GF-D8 (cell line): ENCODE results near the gene TCF20.

Experiments used
- DNase-seq: peaks from one replicate; lab custom pipeline; 2025; lab: John Stamatoyannopoulos, UW

TCF20 gene

DNA sequence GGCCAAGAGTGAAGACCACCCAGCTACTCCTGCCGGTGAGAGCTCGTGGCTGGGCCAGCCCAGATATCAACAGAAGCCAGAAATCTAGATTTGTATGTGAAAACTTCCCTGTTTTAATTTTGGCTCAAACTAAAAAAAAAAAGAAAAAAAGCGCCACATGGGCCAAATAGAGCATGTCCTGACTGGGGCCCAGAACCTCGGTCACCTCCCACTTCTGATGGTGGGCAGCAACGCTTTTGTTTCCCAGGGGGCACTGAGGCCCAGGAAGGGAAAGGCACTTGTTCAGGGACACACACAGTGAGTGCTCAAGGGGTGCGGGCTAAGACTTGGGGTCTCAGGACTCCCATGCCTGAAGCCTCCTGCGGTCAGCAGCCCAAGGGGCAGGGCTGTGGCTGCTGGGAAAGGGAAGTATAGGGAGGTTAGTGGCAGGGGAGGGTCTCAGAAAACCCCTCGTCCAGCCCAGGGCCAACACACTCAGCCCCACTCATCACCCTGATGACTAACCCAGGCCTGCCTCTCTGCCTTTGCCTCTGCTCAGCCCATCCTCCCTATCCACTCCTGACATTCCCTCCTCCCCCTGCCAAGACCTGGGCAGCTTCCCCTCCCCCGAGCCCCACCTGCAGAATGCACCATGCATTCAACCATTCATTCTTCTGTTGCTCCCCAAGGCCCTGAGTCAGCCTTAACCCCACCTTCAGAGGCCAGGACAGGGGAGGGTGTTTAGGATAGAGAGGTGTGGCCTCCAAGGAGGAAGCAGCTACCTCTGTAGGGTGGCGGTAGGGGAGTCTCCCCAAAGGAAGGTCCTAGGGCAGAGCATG is 30.0 kb upstream of the TCF20 start:
- DNase-seq, result peak; percentile 25

DNA sequence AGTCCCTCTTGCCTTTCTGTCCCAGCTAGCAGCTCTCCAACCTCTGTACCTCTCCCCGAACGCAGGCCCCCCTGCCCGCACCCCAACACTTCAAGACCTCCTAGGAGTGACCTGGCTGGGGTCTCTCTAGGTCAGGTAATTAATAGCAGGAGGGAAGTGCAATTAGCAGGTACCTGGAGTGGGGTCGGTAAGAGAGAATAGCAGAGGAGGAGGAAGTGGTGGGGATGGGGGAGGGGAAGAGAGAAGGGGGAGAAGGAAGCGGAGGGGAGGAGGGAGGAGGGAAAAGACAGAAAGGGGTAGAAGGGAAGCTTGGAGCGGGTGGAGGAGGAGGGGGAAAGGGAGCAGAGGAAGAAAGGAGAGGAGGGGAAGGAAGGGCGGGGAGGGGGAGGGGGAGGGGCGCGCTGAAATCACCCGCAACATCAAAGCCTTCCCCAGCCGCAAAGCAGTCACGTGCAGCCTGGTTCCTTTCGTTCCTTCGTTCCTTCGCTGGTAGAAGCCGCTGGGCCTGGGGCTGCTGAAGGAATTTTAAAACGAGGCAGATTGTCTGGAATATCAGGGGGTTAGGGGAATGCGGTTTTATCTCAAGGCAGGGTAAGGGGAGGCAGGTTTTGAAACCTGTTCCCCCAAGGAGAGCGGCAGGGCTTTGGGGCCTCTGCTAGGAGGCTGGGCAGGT is 29.3 kb upstream of the TCF20 start:
- peak; percentile 75 for DNase-seq

DNA sequence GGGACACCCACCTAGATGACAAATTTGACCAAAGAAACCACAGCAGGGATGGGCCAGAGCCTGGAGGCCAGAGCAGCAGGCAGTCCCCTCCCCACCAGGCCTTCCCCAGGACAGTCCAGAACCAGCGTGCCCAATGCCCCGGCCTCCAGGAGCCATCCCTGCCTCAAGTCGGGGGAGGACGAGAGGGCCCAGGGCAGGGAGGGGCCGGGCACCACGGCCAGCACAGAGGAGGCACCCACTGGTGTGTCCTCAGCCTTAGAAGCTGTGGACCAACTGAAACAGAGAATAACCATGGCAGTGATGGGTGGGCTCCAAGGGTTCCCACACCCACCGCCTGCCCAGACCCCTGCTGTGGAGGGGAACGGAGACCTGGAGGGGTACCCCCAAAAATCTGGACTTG is 28.3 kb upstream of the TCF20 start:
- DNase-seq, result no peak

DNA sequence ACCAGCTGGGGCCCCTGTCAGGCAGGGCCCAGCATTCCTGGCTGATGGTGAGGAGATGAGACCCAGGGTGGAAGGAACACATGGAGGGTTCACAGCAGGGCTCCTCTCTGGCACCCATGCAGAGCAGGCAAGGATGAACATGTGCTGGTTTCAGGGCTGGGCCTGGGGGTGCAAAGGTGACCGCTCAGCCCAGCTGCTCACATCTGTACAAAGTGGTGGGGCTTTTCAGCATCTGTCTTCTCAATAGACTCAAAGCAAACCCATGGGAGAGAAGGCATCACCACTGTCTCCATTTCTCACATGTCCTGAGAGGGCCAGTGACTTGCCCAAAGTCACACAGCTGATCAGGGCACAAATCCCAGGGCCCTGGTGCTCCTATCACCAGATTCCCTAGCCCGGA is 27.3 kb upstream of the TCF20 start:
- DNase-seq, result no peak

DNA sequence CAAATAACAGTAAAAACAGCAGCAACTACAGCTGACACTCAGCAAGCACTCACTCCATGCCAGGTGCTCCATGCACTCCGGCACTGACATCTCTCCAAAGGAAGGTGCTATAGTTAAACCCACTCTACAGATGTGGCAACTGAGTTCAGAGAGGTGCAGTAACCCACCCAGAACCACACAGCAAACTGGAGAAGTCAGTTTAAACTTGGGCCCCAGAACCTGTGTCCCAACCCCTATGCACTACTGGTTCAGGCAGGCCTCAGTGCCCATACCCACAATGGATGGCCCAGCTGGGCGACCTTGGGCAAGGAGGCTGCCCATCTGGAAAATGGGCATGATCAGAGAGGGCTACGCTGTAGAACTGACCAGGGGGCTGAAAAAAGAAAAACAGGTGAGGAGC is 26.4 kb upstream of the TCF20 start:
- DNase-seq, result no peak

DNA sequence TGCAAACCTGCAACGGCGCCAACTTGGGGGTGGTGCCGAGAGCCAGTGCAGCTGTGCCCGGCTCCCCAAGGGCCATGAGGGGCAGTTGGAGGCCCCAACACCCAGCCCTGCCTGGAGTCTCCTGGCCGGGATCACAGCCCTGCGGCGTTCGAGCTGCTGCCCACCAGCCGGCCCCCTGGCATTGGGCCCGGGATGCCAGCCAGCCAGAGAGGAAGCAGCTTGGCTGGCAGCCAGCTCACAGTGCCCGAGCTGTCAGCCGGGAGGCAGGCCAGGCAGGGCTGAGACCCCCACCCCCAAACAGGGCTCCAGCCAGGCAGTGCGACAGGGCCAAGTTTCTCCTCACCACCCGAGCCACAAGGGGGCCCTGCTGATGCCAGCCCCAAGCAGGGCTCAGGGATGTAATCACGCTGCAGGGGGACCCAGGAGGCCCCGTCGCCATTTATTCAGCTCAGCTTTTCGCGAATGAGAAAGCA is 26.0 kb upstream of the TCF20 start:
- no peak for DNase-seq

DNA sequence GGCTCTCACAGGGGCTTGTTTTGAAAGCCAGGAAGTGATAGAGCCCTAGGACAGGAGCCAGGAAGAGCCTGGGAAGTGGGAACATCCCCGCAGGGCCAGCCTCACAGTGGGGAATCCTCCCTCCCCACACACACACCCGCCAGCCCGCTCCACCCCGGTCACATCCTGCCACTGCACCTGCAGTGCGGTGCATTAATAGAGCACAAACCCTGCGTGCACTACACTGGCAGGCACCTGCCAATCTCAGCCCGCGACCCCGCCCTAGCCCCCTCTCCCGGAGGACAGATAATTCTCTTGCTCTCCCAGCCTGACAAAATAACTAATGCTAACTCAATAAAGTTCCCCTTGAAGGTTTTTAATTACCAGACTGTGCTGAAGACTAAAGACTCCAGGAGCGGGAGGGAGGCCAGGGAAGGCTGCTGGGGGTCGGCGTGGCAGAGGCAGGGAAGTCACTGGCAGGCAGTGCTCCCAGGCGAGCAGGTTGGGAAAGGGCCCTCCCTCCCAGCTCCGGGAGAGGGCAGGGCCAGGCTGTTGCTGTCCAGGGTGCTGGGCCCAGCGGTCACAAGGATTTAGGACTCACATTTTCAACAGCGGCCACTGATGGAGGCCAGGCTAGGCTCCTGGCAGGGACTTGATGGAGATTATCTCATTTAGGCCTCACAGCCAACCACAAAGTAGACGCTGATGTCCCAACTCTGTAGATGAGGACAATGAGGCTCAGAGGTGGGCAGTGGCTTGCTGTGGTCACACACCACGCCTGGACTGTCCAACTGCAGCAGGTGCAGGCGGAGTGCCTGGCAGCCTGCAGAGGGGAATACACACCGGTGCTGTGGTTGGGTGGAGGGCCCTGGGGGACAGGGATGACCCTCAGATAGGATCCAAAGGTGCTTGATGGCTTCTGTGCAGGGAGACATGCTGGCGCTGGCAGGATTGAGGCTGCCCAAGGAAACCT is 23.9 kb upstream of the TCF20 start:
- DNase-seq, result no peak

DNA sequence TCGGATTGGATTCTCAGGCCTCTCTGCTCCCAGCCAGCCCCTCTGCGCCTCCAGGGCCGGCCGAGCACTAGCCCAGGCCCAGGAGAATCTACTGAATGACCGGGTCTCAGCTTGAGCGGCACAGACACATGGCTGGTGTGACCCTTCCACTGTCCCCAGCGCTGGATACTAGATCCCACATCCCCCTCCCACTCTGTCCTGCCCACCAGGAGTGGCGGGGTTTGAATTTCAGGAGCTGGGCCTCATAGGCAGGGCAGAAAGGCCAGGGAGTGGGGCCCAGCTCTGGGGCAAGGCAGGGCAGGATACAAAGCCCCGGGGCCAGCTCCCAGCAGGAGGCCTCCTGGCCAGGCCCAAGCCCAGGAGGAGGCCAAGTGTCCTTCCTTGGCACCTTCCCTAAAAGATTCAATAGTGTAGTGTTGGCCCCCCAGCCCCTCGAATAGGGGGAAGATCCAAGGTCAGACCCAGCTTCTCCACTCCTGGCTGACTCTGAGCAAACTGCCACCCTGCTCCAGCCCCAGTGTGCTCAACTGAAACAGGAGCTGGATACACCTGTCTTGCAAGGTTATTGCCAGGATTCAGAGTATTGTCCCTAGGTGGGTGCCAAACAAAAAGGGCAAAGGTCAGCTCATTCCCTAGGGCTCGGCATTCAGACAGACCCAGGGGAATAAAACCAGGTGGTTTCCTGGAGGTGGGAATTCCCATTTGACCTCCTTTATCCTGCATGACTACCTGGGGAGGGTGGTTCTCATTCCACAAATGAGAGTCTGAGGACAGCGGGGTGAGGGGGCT is 22.5 kb upstream of the TCF20 start:
- DNase-seq, result no peak

DNA sequence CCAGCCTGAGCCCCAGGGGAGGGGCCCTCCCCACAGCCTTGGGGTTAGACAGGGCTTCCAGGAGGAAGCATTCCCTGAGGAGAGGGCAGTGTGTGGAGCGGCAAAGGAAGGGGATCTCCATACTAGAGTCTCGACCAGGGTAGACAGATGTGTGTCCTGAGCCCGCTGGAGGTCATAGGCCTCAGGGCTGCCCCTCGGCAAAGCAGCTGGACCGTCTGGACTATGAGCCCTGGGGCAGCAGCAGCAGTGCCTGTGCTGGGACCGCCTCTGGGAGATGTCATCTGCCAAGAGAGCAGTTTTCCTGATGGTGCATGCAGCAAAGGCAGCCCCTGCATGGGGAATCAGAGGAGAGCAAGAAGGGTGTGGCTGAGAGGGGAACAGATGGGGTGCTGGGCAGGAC is 20.8 kb upstream of the TCF20 start:
- DNase-seq, result no peak

DNA sequence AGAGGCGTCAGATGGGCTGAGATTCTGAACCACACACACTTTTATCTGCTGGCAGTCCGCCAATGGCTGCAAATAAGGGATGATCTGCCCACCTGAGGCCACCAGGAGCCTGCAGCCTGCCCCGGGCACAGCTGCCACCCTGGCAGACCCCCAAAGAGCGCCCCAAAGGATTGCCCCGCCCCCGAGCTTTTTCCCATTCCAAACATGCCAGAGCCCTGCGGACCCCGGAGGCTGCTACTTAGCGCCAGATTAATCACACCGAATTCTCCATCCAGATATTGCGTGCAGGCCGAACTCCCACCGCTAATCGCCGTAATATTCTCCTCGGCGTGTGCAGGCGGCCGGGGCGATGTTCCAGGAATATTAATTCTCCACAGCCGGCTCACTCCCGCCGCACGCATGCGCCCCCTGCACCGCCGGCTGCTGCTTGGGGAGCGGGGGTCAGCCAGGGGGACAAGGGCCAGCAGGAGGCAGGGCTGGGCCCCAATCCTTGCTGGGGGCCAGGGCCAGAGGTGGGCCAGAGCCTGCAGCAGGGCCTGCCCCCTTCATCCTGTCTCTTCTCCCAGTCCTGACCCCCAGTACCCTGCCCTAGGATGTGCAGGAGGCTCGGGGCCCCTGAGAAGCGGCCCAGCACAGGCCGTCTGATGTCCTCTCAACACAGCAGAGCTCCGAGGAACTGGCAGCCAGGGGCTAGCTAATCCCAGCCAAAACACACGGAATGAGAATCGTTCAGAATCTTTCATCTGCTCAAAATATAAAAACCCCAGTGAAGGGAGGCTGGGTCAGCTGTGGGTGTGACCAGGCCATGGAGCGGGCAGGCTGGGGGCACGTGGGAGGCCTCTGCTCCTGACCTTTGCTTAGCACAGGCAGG is 19.5 kb upstream of the TCF20 start:
- DNase-seq, result no peak

DNA sequence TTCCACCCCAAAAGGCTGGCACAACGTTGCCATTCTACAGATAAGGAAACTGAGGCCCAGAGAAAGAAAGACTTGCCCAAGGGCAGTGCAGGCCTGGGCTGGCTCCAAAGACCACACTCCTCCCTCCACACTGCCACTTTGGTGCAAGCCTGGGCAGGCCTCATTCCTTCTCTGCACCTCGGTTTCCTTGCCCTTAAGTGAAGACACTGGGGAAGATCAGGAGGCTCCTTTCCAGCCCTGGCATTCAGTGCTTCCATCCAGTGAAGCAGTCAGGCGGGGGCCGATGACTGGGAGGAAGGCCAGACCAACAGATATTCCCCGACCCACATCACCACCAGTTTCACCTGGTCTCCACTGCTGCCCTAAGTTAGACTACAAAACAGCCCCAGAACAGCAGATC is 18.3 kb upstream of the TCF20 start:
- no peak for DNase-seq

DNA sequence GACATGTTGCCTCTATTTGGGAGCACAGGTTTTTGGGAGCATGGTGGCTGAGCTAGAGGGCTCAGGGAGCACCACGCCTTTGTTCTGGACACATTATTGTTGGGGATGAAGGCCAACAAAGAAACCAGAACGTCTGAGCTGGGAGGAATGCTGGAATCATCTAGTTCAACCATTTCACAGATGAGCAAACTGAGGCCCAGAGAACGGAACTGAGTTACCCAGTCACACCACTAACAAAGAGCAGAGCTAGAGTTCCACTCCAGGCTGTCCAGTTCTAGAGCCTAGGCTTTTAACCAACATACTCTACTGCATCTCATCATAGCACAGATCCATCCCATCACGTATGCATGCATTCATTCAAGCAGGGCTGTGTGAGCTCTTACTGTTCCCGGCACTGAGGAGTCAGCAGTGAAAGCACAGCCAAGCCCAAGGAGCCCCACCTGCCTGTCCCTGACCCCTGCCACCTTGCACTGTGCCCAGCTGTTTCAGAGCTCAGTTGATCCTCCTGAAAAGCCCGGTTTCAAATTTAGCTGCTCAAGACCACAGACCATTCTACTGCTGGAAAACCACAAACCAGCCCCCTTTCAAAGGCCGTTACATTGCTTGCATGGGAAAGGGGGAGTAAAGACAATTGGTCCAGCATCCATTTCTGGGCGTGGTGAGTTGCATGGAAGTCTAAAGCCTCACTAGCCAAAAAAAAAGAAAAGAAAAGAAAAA is 16.9 kb upstream of the TCF20 start:
- no peak for DNase-seq

DNA sequence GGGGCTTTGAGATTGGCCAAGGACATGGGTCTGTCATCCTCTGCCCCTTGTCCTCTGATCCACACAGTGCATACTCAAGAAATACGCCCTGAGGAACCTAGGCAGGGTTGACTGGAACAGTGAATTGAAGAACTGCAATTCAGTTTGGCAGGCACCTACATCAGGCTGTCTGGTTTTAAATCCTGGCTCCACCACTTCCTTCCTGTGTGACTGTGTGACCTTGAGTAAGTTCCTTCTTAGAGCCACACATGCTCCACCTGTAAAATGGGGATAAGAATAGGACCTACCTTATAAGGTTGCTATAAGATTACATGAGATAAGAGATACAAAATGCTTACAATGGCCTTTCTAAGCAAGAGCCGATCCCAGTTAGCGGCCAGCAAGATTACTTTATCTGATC is 15.8 kb upstream of the TCF20 start:
- DNase-seq, result peak; percentile 36

DNA sequence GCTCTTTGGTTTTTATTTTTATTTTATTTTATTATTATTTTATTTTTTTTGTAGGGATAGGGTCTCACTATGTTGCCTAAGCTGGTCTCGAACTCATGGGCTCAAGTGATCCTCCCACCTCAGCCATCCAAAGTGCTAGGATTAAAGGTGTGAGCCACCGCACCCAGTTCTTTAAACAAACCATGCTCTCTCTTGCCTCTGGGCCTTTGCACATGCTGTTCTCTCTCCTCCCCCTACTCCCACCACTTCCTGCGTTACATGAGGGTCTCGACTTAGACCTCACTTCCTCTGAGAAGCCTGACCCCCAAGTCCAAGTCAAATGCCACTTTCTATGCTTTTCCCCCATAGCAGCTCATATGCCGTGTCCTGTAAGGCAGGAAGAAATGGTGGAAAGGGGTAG is 15.2 kb upstream of the TCF20 start:
- no peak for DNase-seq

DNA sequence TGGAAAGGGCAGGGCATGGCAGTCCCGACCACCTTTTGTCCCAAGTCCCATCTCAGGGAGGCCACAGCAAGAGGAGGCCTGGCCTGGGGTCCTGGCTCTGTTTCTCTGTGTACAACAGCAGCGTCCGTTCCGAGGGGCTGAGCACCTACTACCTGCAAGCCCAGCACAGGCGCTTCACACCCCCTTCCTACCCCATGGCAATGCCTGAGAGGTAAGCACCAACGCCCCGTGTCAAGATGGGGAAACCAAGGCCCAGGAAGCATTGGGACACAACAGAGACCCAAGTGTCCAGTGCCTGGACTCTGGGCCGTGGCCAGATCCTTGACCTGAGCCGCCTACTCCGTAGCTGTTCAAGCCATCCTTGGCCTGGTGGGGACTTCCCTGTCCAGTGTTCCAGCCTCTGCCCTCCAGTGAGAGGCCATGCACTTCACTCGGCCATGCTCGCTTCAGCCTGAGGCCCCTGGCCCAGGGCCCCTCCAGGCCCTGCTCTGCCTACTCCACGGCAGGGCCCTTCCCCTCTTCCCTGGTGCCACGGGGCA is 14.3 kb upstream of the TCF20 start:
- DNase-seq, result no peak

DNA sequence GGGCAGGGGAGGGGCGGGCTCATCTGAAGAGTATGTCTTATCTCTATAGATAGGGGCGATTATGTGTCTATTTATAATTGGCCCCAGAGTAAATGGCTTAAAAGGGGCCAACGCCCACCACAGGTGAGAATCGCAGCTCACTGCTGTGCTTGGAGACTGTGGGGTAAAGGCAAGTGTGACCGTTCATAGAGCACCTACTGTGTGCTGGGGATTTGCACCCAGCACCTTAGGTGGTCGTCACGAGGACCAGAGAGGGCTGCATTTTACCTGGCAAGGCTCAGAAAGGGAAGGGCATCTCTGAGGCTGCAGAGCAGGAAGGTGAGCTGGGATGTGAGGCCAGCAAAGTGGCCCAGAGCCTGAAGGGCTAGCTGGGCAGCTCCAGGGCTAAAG is 13.7 kb upstream of the TCF20 start:
- no peak for DNase-seq

DNA sequence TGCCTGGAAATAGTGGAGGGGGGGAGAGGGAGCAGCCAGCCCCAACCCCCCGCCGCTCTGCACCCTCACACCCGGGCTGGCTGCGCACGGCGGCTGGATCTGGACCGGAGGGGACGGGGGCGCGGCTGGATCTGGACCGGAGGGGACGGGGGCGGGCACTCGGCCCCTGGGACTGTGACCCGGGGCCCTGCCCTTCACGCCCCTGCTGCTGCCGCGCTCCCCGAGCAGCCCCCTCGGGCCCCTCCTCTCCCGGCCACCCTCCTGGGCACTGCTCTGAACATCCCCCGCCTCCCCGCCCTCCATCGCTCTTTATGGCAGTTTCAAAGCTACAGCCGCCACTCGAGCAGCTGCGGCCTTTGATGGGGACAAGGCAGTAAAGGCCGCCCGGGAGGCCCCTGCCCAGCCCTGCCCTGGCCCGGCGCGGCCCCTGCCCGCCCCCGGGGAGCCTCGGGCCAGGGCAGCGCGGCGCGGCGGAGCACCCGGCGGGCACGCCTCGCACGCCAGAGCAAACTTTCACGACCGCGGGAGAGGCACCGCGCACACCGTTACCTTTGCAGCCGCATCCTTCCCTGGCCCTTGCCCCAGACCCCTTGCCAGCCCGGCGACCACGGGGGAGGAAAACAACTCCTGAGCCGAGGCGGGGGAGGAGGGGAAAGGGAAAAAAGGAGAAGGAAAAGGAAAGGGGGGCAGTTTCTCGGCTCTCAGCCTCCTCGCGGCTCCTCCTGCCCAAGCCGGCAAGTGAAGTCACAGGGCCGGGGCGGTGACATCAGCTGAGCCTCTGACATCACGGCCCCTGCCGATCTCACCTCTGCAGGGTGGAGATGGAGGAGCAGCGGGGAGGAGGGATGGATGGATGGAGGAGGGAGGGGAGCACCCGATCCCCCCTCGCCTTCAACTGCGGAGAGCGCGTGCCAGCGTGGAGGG is 13.1 kb upstream of the TCF20 start:
- no peak for DNase-seq

DNA sequence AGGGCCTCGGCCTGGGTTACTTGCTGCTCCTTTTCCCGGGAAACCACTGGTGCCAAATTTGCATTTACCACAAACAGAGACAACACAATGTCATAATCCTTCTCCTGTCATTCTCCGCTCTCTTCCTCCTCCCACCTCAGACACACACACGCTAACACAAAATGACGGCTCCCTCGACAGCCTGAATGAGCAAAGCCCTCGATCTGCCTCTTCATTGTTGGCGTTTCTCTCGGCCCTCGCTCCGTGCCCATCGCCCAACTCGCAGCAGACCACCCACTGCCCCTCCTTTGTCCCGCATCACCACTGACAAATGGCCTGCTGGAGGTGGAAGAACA is 12.5 kb upstream of the TCF20 start:
- no peak for DNase-seq
